ENCODE data around the gene METTL9. TPM values are rescaled to one million over a fixed set of nuclear protein-coding genes. Genes with fewer than 3 reads are reported as not detected.

METTL9 gene
- total and polyA plus RNA-seq, 9 of the 15 experiments (the other 6 are each of a cell fraction or from before 2014, with no cell fraction given): 12.2 to 107 (median 79.1) TPM

DNA sequence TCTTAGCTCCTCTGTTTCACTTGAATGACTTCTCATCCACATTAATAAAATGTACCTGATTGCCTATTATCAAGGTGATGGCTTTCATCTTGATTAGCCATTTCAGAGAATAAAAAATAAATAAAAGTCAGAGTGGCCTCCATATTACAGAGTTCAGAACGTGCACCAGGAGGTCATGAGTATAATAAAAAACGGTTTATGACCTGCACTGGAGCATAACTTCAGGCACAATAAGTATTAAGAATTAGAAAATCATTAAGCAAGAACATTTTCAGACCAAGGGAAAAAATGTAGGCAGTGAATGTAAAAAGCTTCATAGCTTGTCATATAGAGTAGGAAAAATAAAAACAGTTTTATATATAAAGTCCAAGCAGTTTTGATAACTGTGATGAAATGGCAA lies 11.4 kb downstream of the METTL9 start (continued):
- TF ChIP-seq, protein P1, sequence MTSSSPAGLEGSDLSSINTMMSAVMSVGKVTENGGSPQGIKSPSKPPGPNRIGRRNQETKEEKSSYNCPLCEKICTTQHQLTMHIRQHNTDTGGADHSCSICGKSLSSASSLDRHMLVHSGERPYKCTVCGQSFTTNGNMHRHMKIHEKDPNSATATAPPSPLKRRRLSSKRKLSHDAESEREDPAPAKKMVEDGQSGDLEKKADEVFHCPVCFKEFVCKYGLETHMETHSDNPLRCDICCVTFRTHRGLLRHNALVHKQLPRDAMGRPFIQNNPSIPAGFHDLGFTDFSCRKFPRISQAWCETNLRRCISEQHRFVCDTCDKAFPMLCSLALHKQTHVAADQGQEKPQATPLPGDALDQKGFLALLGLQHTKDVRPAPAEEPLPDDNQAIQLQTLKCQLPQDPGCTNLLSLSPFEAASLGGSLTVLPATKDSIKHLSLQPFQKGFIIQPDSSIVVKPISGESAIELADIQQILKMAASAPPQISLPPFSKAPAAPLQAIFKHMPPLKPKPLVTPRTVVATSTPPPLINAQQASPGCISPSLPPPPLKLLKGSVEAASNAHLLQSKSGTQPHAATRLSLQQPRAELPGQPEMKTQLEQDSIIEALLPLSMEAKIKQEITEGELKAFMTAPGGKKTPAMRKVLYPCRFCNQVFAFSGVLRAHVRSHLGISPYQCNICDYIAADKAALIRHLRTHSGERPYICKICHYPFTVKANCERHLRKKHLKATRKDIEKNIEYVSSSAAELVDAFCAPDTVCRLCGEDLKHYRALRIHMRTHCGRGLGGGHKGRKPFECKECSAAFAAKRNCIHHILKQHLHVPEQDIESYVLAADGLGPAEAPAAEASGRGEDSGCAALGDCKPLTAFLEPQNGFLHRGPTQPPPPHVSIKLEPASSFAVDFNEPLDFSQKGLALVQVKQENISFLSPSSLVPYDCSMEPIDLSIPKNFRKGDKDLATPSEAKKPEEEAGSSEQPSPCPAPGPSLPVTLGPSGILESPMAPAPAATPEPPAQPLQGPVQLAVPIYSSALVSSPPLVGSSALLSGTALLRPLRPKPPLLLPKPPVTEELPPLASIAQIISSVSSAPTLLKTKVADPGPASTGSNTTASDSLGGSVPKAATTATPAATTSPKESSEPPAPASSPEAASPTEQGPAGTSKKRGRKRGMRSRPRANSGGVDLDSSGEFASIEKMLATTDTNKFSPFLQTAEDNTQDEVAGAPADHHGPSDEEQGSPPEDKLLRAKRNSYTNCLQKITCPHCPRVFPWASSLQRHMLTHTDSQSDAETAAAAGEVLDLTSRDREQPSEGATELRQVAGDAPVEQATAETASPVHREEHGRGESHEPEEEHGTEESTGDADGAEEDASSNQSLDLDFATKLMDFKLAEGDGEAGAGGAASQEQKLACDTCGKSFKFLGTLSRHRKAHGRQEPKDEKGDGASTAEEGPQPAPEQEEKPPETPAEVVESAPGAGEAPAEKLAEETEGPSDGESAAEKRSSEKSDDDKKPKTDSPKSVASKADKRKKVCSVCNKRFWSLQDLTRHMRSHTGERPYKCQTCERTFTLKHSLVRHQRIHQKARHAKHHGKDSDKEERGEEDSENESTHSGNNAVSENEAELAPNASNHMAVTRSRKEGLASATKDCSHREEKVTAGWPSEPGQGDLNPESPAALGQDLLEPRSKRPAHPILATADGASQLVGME (CRISPR knock-in tag; IDR thresholded peaks at IDR 0.05): no peak

- Histone ChIP-seq H3K9me1 (ENCODE audit: control insufficient read depth, insufficient read depth, low read length) (no peaks in the 10 kb centered on the region), H3K27me3 (ENCODE audit: control insufficient read depth in 2 of 2, insufficient read depth in 2 of 2, low read length in 2 of 2) (no peaks in the 10 kb centered on the region), H4K20me1 (replicated peaks; ENCODE audit: control insufficient read depth, insufficient read depth, low read length) (peaks cover 19% of the 10 kb centered on the region), H3K79me2 (ENCODE audit: control insufficient read depth, insufficient read depth, low read length) (peaks cover 81% of the 10 kb centered on the region), H2AFZ (ENCODE audit: low read depth, low read length) (no peak overlapping the region), H3K9me3 (replicated peaks; ENCODE audit: control insufficient read depth, insufficient read depth, low read depth, low read length) (no peaks in the 10 kb centered on the region), H3K4me3 (no peak overlapping the region), H3K4me2 (ENCODE audit: insufficient read depth, low read length) (peak overlapping the region; percentile 44; the same call in 1 of the 2 replicates), H3K36me3 (ENCODE audit: control insufficient read depth, insufficient read depth, low read length) (peaks cover 28% of the 10 kb centered on the region; the same call in 2 of the 3 replicates), H3K9ac (ENCODE audit: insufficient read depth in 1 of 2, low read depth in 2 of 2, low read length in 2 of 2) (no peak overlapping the region), H3K4me1 (replicated peaks in 1 of 2; ENCODE audit: control insufficient read depth in 2 of 2, insufficient read depth in 2 of 2, low read length in 2 of 2) (peaks cover 13 to 50% of the 10 kb centered on the region in 2 experiments), H3K27ac (ENCODE audit: extremely low read depth, low read depth, low read length) (no peak overlapping the region)
- ATAC-seq: peak; percentile 31; the same call in 2 of the 3 replicates
- in situ Hi-C loops (cut with MboI) (no loop called here), intact Hi-C loops (cut with micrococcal nuclease) (no loop called here)
- ChIA-PET CTCF (ENCODE audit: low intra/inter-chr PET ratio) (no interaction called here), POLR2A (interaction anchor here (0.8 to 2.3 kb wide), 5 partner anchors 7 to 46 kb away, joined by 3 to 14 read pairs (median 4); no protein-coding TSS in a partner anchor)
- DNase-seq (ENCODE audit: extremely low read depth in 1 of 4, low spot score in 3 of 4): no peak
- BruUV-seq (replicated peaks): no TSS peak
- WGBS (ENCODE audit: insufficient coverage, low coverage, missing lambda C conversion rate): 0% methylated on average over 4 of the region's 4 CpGs
- FAIRE-seq: peak; percentile 55
- TF ChIP-seq DACH1 (IDR thresholded peaks at IDR 0.05; ENCODE audit: partially characterized antibody): peak; percentile 28
- no peak for TF ChIP-seq MXD1 (CRISPR knock-in tag; IDR thresholded peaks at IDR 0.05; ENCODE audit: borderline replicate concordance, poor library complexity, severe bottlenecking)
- TF ChIP-seq, protein P2, sequence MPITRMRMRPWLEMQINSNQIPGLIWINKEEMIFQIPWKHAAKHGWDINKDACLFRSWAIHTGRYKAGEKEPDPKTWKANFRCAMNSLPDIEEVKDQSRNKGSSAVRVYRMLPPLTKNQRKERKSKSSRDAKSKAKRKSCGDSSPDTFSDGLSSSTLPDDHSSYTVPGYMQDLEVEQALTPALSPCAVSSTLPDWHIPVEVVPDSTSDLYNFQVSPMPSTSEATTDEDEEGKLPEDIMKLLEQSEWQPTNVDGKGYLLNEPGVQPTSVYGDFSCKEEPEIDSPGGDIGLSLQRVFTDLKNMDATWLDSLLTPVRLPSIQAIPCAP (CRISPR knock-in tag; IDR thresholded peaks at IDR 0.05; ENCODE audit: borderline replicate concordance): no peak
- no peak for TF ChIP-seq ZNF445 (CRISPR knock-in tag; IDR thresholded peaks at IDR 0.05; ENCODE audit: low read depth)
- TF ChIP-seq ZNF12 (CRISPR knock-in tag; IDR thresholded peaks at IDR 0.05): no peak
- TF ChIP-seq, protein P3, sequence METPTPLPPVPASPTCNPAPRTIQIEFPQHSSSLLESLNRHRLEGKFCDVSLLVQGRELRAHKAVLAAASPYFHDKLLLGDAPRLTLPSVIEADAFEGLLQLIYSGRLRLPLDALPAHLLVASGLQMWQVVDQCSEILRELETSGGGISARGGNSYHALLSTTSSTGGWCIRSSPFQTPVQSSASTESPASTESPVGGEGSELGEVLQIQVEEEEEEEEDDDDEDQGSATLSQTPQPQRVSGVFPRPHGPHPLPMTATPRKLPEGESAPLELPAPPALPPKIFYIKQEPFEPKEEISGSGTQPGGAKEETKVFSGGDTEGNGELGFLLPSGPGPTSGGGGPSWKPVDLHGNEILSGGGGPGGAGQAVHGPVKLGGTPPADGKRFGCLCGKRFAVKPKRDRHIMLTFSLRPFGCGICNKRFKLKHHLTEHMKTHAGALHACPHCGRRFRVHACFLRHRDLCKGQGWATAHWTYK (CRISPR knock-in tag; IDR thresholded peaks at IDR 0.05): no peak
- no peak for TF ChIP-seq WHSC1 (IDR thresholded peaks at IDR 0.05; ENCODE audit: low read length)
- no peak for TF ChIP-seq YY1 (IDR thresholded peaks at IDR 0.05; ENCODE audit: borderline replicate concordance in 1 of 3, control insufficient read depth in 1 of 3, extremely low read depth in 1 of 3, insufficient read depth in 3 of 3, insufficient read length in 1 of 3, insufficient replicate concordance in 2 of 3, low read depth in 1 of 3, low read length in 2 of 3)
These were observed 11.8 kb downstream of the METTL9 start for GRCh38 chr16:21611198-21611555.

Measured in K562 (cell line).